CD4-positive, alpha-beta T cell treated with Interleukin-15 for 1 hour (primary cell): ENCODE data around the gene MRPS27.

ENCODE experiments used
- DNase-seq: peaks from one replicate; pipeline ENCODE4 v3.0.0-alpha.2; 2020

The MRPS27 gene

DNA sequence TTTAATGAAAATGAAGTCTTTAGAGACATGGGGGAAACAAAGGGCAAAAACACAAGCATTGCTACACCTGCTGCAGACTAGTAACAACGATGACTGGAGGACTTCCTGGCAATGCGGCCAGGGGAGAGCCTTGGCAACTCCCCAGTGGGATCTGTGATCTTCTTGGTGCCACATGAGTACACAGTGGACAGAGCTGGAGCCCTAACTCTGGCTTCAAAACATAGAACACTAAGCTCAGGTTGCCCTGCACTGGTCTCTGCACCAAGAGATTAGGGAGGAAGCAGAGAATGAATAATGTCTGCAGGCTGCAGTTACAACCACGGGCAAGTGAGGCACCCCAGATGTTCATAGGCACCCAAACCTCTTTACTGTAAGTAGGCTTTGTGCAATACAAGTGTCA is 91.1 kb downstream of the MRPS27 start:
- DNase-seq = no peak

DNA sequence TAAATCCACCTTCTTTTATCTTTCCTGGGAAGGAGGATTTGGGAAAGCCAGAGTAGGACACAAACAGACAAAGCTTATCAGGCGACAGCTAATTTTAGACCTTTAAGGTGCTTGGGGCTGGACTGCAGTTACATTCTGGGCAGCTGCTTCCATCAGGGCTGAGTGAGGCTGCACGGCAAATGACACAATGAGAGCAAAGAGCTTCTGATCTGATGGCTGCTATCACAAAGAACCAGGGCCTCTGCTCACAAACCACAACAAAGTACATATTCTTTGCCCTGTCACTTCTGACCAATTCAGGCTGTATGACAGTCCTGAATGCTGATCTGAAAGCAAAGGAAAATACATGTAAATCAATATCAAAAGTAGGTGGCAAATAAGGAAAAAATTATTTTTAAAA is 93.1 kb downstream of the MRPS27 start:
- no peak for DNase-seq

GRCh38 chr5:72225741-72226140 is 94.3 kb downstream of the MRPS27 start:
- DNase-seq = no peak

DNA sequence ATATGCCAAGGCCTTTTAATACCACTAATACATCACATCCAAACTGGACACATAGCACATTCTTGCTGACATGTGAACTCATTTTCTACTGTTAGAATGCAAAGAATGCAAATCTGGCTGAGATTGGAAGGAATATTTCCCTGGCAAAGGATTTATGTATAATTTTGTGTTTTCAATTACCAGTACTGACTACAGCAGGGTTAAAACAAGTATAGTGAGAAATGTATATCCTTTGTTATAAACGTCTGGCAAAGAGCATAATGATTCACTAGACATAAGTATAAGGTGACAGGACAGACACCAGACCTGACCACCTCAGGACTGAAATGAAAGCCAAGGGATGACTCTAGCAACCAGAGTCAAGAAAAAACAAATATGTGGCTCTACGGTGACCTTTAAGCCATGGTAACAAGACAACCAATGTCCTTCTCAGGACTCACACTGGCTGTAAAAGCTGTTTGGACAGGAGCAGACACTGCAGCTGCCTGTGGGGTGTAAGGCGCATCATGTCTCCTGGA is 95.0 kb downstream of the MRPS27 start:
- DNase-seq = no peak

DNA sequence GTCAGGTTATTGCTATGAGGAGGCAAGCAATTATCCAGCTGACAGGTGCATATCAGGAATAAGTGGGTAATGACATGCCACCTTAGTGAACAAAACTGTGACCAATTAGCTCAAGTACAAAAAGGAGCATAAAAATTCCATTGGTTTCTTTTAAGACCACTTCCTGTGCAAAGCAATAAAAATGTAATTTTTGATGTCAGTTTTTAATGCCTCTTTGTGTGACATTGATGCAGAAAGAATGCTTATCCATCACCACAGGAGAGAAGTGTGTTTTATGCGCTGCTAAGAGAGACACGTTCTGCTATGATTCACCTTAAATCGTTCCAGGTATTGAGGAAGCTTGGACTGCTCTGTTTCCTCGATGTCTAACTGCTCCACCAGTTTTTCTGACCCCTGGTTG is 96.7 kb downstream of the MRPS27 start:
- no peak for DNase-seq

DNA sequence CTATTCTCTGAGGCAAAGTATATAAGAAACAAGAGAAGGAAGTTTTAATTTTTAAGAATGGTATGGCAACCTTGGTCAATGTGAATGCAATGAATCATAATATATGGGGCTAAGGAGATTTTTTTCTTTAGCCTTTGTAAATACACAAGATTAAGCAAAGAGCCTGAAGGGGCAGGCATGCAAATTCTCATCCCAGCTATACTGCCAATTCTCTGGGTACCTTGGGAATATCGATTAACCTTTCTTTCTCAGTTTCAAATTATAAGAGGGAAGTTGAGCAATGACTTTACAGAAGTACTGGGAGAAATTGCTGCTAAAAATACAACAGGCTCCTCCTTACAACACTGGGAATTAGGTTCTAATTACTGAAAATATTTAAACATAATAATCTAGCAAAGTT is 97.5 kb downstream of the MRPS27 start:
- no peak for DNase-seq

DNA sequence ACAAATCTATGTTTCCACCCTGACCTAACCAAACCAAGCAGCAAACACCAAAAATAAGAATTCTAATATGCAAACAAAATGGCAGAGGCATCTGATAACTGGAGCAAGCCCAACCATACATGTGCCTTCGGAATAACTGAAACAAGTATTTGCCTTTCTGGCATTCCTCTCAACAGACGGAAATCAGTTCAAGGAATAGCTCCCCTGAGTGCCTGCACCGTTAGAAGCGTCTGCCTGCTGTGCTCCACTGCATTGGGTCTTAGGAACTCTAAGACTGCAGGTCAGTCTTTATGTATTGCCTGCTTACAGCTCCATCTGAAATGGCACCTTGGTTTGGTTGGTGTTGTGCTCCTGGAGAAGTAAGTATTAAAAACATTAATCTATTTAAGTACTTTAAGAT is 98.5 kb downstream of the MRPS27 start:
- no peak for DNase-seq

DNA sequence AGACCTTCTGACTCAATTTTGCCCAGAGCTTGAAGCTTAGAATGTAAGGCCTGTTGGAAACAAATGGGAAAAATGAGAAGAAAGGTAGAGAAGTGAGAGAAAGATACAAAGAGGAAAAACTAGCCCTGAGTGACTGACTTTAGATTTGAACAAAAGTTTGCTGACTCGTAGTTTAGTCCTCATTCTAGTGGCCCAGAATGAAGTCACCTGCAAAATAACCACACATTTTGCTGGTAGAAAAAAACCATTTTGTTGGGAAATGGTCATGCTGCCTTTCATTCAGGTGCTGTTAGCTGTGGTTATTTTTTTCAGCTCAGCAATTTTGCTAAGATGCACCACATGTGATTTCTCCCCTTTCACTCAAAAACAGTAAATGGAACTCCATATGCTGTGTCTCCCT is 98.9 kb downstream of the MRPS27 start:
- DNase-seq = no peak

DNA sequence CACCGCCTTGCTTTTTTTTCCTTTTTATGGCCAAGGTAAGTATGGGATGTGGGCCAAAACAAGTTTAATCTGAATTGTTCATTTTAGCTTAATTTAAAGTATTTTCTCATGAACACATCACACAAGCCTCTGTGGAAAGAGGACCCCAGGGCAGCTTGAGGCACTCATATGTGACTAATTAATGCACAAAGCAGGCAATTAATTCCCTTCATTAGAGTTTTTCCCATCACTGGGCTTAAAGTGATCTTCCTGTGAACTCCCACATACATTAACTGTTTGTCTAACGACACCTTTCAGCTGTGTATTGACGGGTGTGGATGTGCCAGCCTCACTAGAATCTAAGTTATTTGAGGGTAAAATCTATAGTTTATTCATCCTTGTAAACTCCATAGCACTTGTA is 103.3 kb downstream of the MRPS27 start:
- no peak for DNase-seq

GRCh38 chr5:72214168-72214567 is 105.9 kb downstream of the MRPS27 start:
- DNase-seq = no peak

DNA sequence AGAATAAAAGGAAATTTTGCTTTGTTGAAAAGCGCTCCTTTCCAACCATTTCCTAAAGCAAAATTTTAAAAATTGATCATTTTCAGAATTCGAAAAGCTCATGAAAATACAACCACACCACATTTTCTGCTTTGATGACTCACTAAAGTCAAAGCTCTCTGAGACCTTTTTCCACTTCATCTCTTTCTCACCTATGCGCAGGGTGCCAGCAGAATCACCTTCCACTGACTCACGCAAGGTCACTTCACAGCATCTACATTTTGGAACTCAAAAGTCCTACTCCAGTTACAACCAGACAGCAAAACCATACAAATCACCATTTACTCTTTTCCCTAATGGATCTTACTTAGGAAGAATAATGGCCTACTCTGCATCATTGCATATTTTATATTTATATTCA is 106.6 kb downstream of the MRPS27 start:
- DNase-seq = no peak

- no peak for DNase-seq
Observed at GRCh38 chr5:72212171-72212570, 107.9 kb downstream of the MRPS27 start.

DNA sequence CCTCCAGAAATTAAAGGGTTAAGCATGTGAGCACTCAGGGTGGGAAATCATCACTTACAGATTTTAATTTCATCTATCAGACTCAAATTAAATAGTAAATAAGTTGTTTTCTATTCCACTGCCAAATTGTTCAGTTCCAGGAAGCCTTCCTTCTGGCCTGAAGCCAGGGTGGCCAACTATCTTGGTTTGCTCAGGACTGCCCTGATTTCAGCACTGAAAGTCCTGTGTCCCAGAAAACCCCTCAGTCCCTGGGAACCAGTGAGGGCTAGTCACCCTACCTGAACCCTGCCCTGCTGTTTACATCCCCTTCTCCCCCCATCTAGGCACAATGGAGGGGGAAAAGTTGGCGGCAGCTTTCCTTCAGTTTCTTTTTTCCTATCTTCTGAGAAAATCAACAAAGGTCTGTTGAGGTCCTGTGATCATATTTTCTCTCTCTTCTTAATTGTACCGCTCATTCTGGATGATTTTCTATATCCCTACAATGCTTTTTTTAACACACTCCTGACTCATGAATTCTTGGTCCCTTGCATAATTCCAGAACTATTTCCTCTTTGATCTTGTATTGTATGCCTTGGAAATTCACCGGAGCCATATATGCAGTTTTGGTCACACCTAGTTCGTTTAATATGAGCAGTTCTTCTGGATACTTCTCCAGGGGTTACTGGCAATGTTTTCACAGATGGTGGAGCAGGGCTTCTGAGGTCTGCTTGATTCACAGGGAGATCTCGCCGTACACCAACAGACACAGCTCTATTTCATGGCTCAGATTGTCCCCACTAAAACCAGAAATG is 109.0 kb downstream of the MRPS27 start:
- no peak for DNase-seq

DNA sequence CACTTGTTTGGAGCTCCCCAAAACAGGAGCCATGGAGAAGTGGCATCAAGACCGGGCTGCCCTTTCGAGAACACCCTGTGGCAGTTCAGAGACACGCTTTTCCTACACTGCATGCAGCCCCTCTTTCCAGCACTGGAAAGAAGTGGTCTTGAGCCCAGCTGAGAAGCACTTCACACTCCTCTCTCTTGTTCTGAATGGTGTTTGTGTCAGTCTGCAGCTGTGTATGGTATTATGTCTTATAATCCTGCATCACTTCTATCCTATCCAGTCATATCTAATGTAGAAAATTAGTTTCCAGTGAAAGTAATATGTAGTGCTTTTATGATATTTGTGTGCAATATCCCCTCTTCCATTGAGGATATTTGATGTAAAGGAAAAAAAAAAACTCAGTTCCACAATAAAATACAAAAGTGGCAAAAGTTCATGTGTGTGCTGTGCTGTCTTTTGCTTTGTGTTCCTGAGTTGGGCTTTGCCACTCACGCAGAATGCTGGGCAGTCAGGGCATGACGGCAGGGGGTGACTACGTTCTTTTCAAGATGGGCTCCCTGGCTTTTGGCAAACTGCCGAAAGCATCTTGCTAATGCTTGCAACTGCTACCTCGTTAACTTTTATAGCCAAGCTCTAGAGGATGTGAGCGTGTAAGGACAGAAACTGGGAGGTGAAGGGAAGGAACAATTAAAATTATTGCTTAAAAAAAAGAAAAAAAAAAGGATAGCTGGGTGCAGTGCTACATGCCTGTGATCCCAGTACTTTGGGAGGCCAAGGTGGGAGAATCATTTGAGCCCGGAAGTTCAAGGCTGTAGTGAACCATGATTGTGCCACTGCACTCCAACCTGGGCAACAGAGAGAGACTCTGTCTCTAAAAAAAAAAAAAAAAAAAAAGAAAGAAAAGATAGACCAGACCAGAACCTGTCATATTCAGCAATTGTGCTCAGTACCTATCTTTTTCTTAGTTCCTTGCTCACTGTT is 110.6 kb downstream of the MRPS27 start:
- DNase-seq = no peak

DNA sequence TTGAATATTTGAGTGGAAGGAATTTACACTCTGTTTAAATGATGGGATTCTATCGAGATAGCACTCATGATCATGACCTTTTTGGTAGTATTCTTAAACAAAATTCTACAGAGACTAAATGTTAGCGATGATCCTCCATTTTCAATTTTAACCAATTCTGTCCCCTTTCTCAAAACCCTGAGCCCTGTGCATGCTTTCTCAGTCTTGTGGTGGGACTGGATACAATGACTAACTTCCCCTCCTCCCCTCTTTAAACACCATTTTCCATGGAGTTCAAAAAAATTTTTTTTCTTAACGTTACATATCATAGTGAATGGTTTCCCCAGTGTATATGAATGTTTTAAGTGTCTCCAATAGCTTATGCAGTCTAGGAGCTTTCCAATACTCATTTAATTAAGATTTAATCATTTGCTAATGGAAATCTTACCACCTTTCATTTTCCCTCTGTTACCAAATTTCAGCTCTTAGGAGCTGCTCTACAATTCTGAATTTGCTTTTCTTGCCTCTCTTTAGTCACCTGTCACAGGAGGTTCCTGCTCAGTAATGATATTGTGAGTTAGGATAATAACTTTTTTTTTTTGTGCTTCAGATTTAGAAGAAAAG is 111.6 kb downstream of the MRPS27 start:
- no peak for DNase-seq

DNA sequence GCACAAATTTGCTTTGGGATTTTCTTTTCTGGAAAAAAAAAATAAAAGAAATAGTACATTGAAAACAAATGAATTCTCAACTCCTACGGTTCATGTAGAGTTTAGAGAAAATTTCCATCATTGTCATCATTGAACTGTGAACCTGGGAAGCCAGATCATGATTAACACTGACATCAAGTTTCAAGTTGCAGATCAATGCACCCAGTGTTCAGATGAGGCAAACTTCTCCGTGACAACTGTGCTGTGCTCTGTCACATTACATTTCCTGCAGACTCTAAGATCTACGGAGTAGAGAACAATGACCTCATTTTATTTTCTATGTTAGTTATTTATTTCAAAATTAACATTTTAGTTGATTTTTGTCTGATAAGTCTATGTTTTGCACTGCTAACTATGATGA is 113.0 kb downstream of the MRPS27 start:
- DNase-seq = no peak

- no peak for DNase-seq
Observed at GRCh38 chr5:72206160-72206559, 113.9 kb downstream of the MRPS27 start.

DNA sequence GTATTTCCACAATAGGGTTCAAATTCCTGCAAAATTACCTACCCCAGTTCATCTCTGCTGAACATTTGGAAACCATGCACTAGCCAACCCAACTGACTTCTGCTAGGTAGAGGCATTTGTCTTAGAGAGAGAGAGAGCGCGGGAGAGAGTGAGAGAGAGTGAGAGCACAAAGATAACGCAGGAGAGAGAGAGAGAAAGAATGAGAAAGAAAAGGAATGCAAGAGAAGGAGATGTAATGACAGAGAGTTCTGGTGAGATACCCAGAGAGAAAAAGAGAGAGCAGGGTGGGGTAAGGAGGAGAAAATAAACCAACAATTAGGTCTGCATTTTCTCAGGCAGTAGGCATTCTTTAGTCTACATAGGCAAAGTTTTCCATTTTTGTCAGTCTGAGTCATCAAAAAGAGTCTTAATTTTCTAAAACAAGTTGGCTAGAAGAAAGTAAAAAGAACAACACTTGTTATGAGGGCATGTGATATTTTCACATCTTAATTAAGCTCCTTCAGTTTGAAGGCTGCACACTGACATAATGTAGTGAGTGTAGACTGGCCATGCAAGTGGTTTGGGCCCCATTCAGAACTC is 114.5 kb downstream of the MRPS27 start:
- DNase-seq = no peak

- no peak for DNase-seq
Observed at GRCh38 chr5:72204946-72205345, 115.1 kb downstream of the MRPS27 start.

DNA sequence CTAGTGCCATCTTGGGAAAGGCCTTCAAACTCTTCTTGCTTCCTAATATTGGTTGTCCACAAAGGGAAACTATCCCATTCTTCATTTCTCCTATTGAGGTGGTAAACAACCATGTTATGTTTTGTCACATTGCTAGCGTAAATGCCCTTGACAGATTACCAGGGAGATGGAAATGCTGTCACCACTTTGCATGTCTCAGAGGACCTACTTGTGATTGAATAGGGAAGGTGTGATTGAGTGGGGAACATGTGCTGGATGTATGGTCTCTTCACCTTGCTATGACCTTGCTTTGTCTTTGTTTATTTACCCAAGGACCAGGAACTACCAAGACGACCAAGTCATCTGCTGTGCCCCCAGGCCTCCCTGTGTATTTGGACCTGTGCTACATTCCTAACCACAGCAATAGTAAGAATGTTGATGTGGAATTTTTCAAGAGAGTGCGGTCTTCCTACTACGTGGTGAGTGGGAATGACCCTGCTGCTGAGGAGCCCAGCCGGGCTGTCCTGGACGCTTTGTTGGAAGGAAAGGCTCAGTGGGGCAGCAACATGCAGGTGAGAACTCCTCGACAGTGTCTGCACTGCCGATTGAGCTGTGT is 116.7 kb downstream of the MRPS27 start:
- DNase-seq = no peak

GRCh38 chr5:72202331-72202825 is 117.7 kb downstream of the MRPS27 start:
- no peak for DNase-seq

DNA sequence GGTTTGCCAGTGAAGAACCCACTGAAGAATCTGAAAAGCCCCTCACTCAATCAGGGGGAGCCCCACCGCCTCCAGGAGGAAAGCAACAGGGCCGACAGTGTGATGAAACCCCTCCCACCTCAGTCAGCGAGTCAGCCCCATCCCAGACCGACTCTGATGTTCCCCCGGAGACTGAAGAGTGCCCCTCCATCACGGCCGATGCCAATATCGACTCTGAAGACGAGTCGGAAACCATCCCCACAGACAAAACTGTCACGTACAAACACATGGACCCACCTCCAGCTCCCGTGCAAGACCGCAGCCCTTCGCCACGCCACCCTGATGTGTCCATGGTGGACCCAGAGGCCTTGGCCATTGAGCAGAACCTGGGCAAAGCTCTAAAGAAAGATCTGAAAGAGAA is 120.4 kb downstream of the MRPS27 start:
- DNase-seq = no peak
